Prostate gland (tissue), 2 donors: ENCODE data around the gene A3GALT2.

ENCODE experiments used
- POLR2AphosphoS5 ChIP-seq: sonication (generic); formaldehyde crosslinking; IDR thresholded peaks from one replicate; pipeline ENCODE4 v1.6.1; 2017; ENCODE audit warnings: antibody characterized with exemption
- TF ChIP-seq, protein P1 (sequence below), 4 experiments: fragments of 200-600 bp in 2 of 4; fragments of 450-650 bp in 2 of 4; sonication (generic) in 2 of 4; IDR thresholded peaks; 1 replicate in 3 of 4; 2 replicates in 1 of 4; pipeline ENCODE4 v1.5.1; 2016 to 2019; ENCODE audit warnings: antibody characterized with exemption in 4 of 4, mild to moderate bottlenecking in 2 of 4, moderate library complexity in 2 of 4

DNA sequence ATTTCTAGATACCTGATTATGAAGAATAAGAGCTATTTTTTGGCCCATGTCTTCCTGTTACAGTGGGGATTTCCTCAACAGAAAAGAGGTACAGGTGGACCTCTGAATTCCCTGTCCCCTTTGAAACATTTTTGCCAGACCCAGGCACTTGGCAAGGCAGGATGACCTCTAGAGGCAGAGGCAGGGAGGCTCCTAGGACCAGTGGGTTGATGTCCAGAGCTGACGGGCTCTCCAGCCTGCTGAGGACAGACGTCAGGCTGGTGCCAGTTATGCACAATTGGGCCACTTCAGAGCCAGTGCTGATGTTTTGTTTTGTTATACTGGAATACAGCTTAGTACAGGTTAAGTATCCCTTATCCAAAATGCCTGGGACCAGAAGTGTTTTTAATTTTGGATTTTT lies 18.5 kb upstream of the A3GALT2 start:
- TF ChIP-seq, protein P1, sequence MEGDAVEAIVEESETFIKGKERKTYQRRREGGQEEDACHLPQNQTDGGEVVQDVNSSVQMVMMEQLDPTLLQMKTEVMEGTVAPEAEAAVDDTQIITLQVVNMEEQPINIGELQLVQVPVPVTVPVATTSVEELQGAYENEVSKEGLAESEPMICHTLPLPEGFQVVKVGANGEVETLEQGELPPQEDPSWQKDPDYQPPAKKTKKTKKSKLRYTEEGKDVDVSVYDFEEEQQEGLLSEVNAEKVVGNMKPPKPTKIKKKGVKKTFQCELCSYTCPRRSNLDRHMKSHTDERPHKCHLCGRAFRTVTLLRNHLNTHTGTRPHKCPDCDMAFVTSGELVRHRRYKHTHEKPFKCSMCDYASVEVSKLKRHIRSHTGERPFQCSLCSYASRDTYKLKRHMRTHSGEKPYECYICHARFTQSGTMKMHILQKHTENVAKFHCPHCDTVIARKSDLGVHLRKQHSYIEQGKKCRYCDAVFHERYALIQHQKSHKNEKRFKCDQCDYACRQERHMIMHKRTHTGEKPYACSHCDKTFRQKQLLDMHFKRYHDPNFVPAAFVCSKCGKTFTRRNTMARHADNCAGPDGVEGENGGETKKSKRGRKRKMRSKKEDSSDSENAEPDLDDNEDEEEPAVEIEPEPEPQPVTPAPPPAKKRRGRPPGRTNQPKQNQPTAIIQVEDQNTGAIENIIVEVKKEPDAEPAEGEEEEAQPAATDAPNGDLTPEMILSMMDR (IDR thresholded peaks at IDR 0.05), result no peak
- no peak for TF ChIP-seq POLR2AphosphoS5
